ENCODE measurements around the gene POPDC2.

GRCh38 chr3:119658994-119659393 lies 1.4 kb downstream of the POPDC2 start:
- no peak for TF ChIP-seq CTCF (IDR thresholded peaks at IDR 0.05; ENCODE audit: borderline replicate concordance, extremely low read depth, low read length, poor library complexity, severe bottlenecking)
- TF ChIP-seq EZH2 (IDR thresholded peaks at IDR 0.05; ENCODE audit: borderline replicate concordance, low read depth, low read length, severe bottlenecking) = no peak
